ENCODE measurements around the gene ARID1B. TPM values are rescaled to one million over a fixed set of nuclear protein-coding genes. Genes with fewer than 3 reads are reported as not detected.

The ARID1B gene
- total and polyA plus RNA-seq, 10 donors = 17.7 to 223 (median 141) TPM

- Histone ChIP-seq H3K4me3 (no peak overlapping the region), H3K36me3 (no peaks in the 10 kb centered on the region), H3K27me3 (replicated peaks in 1 of 7) (no peaks in the 10 kb centered on the region), H3K9me3 (no peaks in the 10 kb centered on the region), H3K27ac (no peak overlapping the region), H3K4me1 (peaks cover 15 to 75% (median 37%) of the 10 kb centered on the region in 6 donors)
- DNase-seq = no peak
- no peak for TF ChIP-seq POLR2AphosphoS5 (IDR thresholded peaks at IDR 0.05)
- no peak for TF ChIP-seq CTCF (IDR thresholded peaks at IDR 0.05 in 8 of 11, conservative IDR thresholded peaks at IDR 0.05 in 3 of 11)
- no peak for TF ChIP-seq POLR2A (IDR thresholded peaks at IDR 0.05)
- WGBS, 5 donors = 93 to 99% (median 96%) methylated on average over 2 of the region's 2 CpGs
- intact Hi-C loops (cut with DNase I; ENCODE audit: low total_unique reads) = no loop called here
Observed at GRCh38 chr6:156996265-156996664, 219.1 kb downstream of the ARID1B start.

- Histone ChIP-seq H3K36me3 (no peaks in the 10 kb centered on the region), H3K9me3 (no peaks in the 10 kb centered on the region), H3K4me3 (no peak overlapping the region), H3K27ac (no peak overlapping the region), H3K4me1 (peaks cover 10 to 65% (median 23%) of the 10 kb centered on the region in 6 donors), H3K27me3 (replicated peaks in 1 of 7) (no peaks in the 10 kb centered on the region)
- intact Hi-C loops (cut with DNase I; ENCODE audit: low total_unique reads) = no loop called here
- TF ChIP-seq CTCF (IDR thresholded peaks at IDR 0.05 in 8 of 11, conservative IDR thresholded peaks at IDR 0.05 in 3 of 11) (no peak), POLR2AphosphoS5 (IDR thresholded peaks at IDR 0.05) (no peak), POLR2A (IDR thresholded peaks at IDR 0.05) (no peak)
- DNase-seq = no peak
- 94 to 96% (median 94%) methylated on average over 7 of the region's 7 CpGs for WGBS, 5 donors
Observed at GRCh38 chr6:156998794-156999330, 221.7 kb downstream of the ARID1B start.

GRCh38 chr6:156999762-157000161 is 222.6 kb downstream of the ARID1B start:
- peaks cover 2 to 60% (median 14%) of the 10 kb centered on the region in 6 donors for H3K4me1 ChIP-seq
- TF ChIP-seq CTCF (IDR thresholded peaks at IDR 0.05 in 8 of 11, conservative IDR thresholded peaks at IDR 0.05 in 3 of 11) (no peak), POLR2A (IDR thresholded peaks at IDR 0.05) (no peak), POLR2AphosphoS5 (IDR thresholded peaks at IDR 0.05) (no peak)
- H3K27me3 ChIP-seq (replicated peaks in 1 of 7) = no peaks in the 10 kb centered on the region
- no peaks in the 10 kb centered on the region for H3K9me3 ChIP-seq
- H3K27ac ChIP-seq = no peak overlapping the region
- WGBS, 5 donors = 96 to 100% (median 98%) methylated on average over 3 of the region's 3 CpGs
- no peak overlapping the region for H3K4me3 ChIP-seq
- DNase-seq = no peak
- intact Hi-C loops (cut with DNase I; ENCODE audit: low total_unique reads) = no loop called here
- H3K36me3 ChIP-seq = no peaks in the 10 kb centered on the region

GRCh38 chr6:157001716-157002115 is 224.5 kb downstream of the ARID1B start:
- 92 to 98% (median 96%) methylated on average over 12 of the region's 12 CpGs for WGBS, 5 donors
- intact Hi-C loops (cut with DNase I; ENCODE audit: low total_unique reads) = no loop called here
- H3K36me3 ChIP-seq = no peaks in the 10 kb centered on the region
- no peaks in the 10 kb centered on the region for H3K27me3 ChIP-seq (replicated peaks in 1 of 7)
- H3K9me3 ChIP-seq = no peaks in the 10 kb centered on the region
- TF ChIP-seq CTCF (IDR thresholded peaks at IDR 0.05 in 8 of 11, conservative IDR thresholded peaks at IDR 0.05 in 3 of 11) (no peak), POLR2AphosphoS5 (IDR thresholded peaks at IDR 0.05) (no peak), POLR2A (IDR thresholded peaks at IDR 0.05) (no peak)
- no peak for DNase-seq
- H3K27ac ChIP-seq = no peak overlapping the region
- peaks cover 0 to 62% (median 11%) of the 10 kb centered on the region in 6 donors for H3K4me1 ChIP-seq
- H3K4me3 ChIP-seq = no peak overlapping the region
